GM18909 (cell line): Measurements from ENCODE around the gene ADI1.

Experiments
- ATAC-seq: cut with Tn5 transposase; IDR thresholded peaks from one replicate; pipeline ENCODE4 v1.9.1; 2021; ENCODE audit warnings: mild to moderate bottlenecking; ENCODE audit not compliant: unreplicated experiment, poor library complexity

The ADI1 gene

GRCh38 chr2:3482363-3482821 lies 36.9 kb downstream of the ADI1 start:
- no peak for ATAC-seq

- no peak for ATAC-seq
These were observed 37.5 kb downstream of the ADI1 start for GRCh38 chr2:3481736-3482362.

GRCh38 chr2:3481011-3481400 lies 38.3 kb downstream of the ADI1 start:
- no peak for ATAC-seq

DNA sequence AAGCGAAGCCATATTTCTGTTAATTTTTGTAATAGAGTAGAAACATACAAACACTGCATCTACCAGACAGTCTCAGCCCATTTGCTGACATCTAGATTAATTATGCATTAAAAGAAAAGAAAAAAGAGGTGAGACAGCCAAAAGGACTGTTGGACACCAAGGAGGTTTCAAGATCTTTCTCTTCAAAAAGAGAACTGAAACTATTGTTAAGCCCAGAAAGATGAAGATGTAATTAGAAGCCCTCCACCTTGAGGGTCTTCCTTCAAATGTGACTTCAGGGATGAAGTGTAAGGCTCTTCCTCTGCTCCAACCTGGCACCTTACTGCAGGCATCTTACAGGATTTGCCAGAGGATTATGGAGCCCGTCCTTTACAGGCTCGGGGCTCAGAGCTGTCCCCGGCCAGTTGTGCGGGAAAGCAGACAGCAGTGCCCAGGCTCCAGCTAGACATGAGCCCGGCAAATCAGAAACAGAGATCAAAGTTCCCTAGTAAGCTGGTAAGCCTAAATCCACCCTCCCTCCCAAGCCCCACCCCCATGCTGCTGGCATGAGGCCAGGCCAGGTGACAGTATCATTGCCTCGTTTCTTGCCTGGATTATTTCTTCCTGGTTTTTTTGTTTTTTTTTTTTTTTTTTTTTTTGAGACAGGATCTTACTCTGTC lies 38.9 kb downstream of the ADI1 start:
- no peak for ATAC-seq

GRCh38 chr2:3479430-3480320 lies 39.7 kb downstream of the ADI1 start:
- no peak for ATAC-seq

DNA sequence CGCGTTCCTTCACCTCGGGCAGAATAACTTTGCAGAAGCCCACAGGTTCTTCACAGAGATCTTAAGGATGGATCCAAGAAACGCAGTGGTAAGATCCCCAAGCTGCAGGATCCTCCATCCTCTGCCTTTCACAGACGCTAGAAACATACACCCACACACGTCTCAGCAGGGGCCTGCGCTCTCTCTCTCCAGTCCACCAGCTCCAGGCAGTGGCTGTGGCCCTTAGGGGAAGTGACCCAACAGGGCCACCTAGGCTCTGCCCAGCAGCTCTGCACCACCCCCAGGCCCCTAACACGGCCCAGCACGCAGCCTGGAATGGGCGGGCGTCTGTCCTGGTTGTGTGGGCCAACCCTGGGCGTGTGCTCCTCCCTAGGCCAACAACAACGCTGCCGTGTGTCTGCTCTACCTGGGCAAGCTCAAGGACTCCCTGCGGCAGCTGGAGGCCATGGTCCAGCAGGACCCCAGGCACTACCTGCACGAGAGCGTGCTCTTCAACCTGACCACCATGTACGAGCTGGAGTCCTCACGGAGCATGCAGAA lies 40.4 kb downstream of the ADI1 start:
- ATAC-seq = no peak

GRCh38 chr2:3476985-3477327 lies 42.4 kb downstream of the ADI1 start:
- no peak for ATAC-seq

DNA sequence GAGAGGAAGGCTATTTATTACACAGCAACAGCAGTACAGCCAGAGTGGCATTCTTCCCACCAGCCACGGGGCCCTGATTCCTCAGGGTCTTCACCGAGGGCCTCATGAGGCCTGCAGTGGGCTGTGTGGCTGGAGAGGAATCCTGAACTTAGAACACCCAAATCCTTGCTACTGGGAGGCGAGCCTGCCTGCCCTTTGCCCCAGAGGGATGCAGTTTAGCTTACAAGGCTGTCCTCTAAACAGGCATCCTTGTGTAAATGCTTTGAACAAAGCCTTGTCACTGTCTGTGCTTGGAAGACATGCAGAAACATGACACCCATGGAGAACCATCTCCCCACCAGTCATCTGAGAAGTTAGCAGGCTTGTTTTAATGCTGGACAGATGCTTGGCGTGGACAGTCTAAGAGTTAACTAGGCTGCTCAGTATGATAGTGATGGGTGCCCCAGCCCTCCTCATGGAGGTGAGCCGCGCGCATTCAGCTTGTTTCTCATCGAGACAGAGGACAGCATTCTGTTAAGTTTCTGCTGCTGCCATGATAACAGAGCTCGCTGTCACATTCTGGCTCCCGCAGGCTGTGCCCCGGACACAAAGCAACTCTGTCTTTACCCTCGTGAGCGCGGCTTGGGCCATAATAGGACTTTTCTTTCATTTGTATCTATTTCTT lies 42.9 kb downstream of the ADI1 start:
- ATAC-seq = no peak

- no peak for ATAC-seq
These were observed 43.6 kb downstream of the ADI1 start for GRCh38 chr2:3475771-3476170.

GRCh38 chr2:3472966-3473365 lies 46.4 kb downstream of the ADI1 start:
- no peak for ATAC-seq

- no peak for ATAC-seq
These were observed 47.0 kb downstream of the ADI1 start for GRCh38 chr2:3472296-3472695.

DNA sequence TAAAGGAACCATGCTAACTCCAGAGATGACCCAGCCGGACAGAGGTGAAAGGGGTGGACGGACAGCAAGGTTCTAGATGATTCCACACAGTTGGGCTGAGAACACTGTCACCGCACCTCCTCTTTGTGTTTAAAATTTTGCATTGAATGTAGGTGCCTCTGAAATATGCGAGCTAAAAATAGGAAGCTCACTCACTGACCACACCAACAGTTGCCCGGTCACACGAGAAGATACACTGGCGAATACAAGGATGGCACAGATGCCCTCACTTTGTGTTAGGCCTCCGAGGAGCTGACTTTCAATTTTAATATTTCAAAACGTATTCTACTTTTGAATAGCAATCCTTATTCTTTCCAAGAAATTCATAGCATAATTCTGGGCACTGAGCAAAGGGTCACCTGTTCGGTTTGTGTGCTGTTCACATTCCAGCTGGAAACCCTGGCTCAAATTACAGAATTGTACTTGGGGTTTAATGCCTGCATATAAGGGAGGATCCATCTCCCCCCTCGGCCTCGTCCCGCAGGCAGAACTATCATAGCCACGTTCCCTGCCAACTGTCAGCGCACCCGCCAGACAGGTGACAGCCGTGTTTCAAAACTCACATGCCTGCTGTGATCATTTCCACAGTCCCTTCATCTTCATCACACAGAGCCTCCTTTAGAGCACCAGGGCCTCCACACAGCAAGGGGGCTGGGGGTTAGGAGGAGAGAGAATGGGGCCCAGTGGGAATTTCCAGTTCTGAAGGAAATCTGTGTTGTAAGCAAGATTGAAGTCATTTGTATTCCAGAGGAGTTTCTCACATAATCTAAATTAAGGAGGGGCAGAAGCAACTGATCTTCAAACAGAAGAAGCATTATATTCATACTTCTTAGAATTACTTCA lies 48.2 kb downstream of the ADI1 start:
- no peak for ATAC-seq

DNA sequence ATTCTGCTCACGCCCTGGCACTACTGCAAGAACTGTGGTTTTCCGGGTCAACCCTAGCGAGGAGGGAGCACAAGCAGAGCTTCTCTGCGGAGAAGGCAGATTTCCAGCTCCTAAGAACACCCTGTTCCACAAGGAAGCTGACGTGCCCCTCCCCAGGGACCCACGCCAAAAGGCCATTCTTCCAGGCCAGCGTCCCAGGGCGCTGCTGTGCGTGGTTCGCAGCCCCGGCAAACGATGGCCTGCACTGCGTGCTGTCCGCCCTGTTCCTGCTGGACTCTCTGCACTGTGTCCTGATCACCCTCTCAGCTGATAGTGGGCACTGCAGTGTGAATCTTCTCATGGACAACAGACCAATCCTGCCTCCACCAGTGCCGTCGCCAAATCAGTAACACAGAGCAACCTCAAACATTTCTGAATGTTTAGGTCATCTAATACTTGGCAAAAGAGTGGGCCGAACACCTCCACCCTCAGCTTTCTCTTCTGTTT lies 49.1 kb downstream of the ADI1 start:
- no peak for ATAC-seq

DNA sequence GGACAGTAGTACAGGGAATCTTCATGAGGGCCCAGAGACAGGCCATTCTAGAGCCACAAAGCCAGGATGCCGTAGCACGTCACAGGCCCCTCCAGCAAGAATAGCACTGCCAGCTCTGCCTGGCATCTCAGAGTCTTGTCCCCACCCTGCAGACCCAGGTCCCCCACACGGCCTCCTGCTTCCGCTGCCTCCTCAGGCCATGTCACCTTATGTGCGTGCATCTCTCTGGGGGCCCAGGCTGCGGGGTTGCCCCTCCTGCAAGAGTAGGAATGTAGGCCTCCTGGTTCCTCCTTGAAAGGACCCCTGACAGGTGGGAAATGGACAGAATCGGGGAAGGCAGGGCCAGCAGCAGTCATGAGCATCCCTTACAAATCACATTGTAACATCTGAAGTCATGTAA lies 49.8 kb downstream of the ADI1 start:
- ATAC-seq = no peak

GRCh38 chr2:3468296-3468988 lies 50.9 kb downstream of the ADI1 start:
- ATAC-seq = no peak

DNA sequence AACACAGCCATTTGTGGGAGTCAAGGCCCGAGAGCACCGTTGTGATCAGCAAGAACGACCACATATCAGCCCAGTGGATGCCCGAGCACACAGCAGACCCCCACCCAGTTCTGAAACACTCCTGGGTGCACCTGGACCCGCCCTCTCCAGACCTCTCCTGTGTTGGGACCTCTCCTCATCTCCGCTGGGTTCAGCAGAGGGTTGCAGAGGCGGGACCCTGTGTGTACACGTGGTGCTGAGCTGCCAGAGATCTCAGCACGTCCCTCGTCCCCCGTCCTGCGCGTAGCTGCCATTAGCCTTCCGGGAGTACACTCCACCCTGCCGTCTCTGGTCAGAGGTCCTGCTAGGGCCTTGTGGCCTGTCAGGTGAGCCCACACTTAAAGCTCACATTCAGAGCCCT lies 51.7 kb downstream of the ADI1 start:
- ATAC-seq = no peak

GRCh38 chr2:3466966-3467365 lies 52.4 kb downstream of the ADI1 start:
- no peak for ATAC-seq

GRCh38 chr2:3466482-3466863 lies 52.9 kb downstream of the ADI1 start:
- ATAC-seq = no peak
